Prostate gland (tissue), 2 donors: ENCODE results near the gene NRXN3. TPM values are rescaled to one million over a fixed set of nuclear protein-coding genes. Genes with fewer than 3 reads are reported as not detected.

ENCODE experiments used
- DNase-seq: peaks from one replicate; pipeline ENCODE4 v3.0.0-alpha.2; 2019; ENCODE audit warnings: low spot score
- H3K27ac ChIP-seq, 2 donors: fragments of 200-600 bp; sonication (generic); 2 replicates each; pipeline ENCODE4 v1.5.1; 2017 to 2019
- H3K27me3 ChIP-seq: fragments of 200-600 bp; sonication (generic); replicated peaks from 2 replicates; pipeline ENCODE4 v1.5.1; 2019; ENCODE audit not compliant: insufficient read depth
- H3K36me3 ChIP-seq, 2 donors: fragments of 200-600 bp; sonication (generic); 1 replicate in 1 of 2; 2 replicates in 1 of 2; pipeline versions ENCODE4 v1.5.1 to v1.8.1; 2017 to 2019
- H3K4me1 ChIP-seq: fragments of 200-600 bp; sonication (generic); replicated peaks from 2 replicates; pipeline ENCODE4 v1.5.1; 2019
- H3K4me3 ChIP-seq, 2 donors: fragments of 200-600 bp; sonication (generic); 2 replicates each; pipeline ENCODE4 v1.5.1; 2017 to 2019
- H3K9me3 ChIP-seq: fragments of 200-600 bp; sonication (generic); 2 replicates; pipeline ENCODE4 v1.5.1; 2017
- CTCF ChIP-seq, 4 experiments: fragments of 200-600 bp in 2 of 4; fragments of 450-650 bp in 2 of 4; sonication (generic) in 2 of 4; IDR thresholded peaks; 1 replicate in 3 of 4; 2 replicates in 1 of 4; pipeline ENCODE4 v1.5.1; 2016 to 2019; ENCODE audit warnings: antibody characterized with exemption in 4 of 4, mild to moderate bottlenecking in 2 of 4, moderate library complexity in 2 of 4
- POLR2A ChIP-seq: fragments of 450-650 bp; IDR thresholded peaks from one replicate; pipeline ENCODE4 v1.6.1; 2016; ENCODE audit warnings: antibody characterized with exemption, mild to moderate bottlenecking
- POLR2AphosphoS5 ChIP-seq: sonication (generic); formaldehyde crosslinking; IDR thresholded peaks from one replicate; pipeline ENCODE4 v1.6.1; 2017; ENCODE audit warnings: antibody characterized with exemption
- WGBS: methylation state at CpG from one replicate; pipeline ENCODE4 v1.1.5; 2018; 5-methylcytosine and 5-hydroxymethylcytosine counted together
- intact Hi-C: fragments of 100-400 bp; cut with DNase I; formaldehyde crosslinking; loops from one replicate; pipeline ENCODE4 v1.14.2; 2022
- total RNA-seq, 2 donors: library from RNA; depleted of rRNA; stranded (reverse); fragments of >200 nt; gene quantifications; one replicate each; pipeline ENCODE4 v1.1.0, GENCODE V29; 2016

Gene NRXN3
- total RNA-seq, 2 donors from 2014 or later: 6.6 to 8.2 TPM

DNA sequence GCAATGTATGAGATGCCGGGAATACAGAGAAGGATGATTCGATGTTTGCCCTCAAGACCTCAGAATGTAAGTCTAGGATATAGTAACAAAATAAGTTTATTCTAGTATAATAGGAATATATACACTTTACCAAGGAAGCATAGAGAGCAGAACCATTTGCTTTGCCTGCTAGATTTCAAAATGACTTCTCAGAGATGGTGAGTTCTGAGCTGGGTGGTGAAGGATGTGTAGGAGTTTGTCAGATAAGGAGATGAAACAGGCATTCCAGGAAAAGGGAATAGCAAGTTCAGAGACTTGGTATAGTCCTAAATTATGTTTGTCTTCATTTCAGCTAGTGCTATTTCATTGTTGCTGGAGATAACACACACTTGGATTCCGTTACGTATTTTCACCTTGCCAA lies 1385.3 kb downstream of the NRXN3 start:
- Histone ChIP-seq H3K9me3 (no peaks in the 10 kb centered on the region), H3K27me3 (no peaks in the 10 kb centered on the region), H3K27ac (no peak overlapping the region), H3K4me1 (no peaks in the 10 kb centered on the region), H3K4me3 (no peak overlapping the region), H3K36me3 (no peaks in the 10 kb centered on the region)
- intact Hi-C loops: no loop called here
- DNase-seq: no peak
- TF ChIP-seq POLR2AphosphoS5 (no peak), POLR2A (no peak), CTCF (IDR thresholded peaks at IDR 0.05) (no peak)
- 72% methylated on average over 4 of the region's 4 CpGs for WGBS

GRCh38 chr14:79557309-79557708 lies 1387.1 kb downstream of the NRXN3 start:
- no peaks in the 10 kb centered on the region for H3K27me3 ChIP-seq
- 89% methylated on average over 3 of the region's 3 CpGs for WGBS
- no peak overlapping the region for H3K27ac ChIP-seq
- no peaks in the 10 kb centered on the region for H3K36me3 ChIP-seq
- H3K4me3 ChIP-seq: no peak overlapping the region
- no peak for DNase-seq
- TF ChIP-seq POLR2A (no peak), CTCF (IDR thresholded peaks at IDR 0.05) (no peak), POLR2AphosphoS5 (no peak)
- no peaks in the 10 kb centered on the region for H3K9me3 ChIP-seq
- no peaks in the 10 kb centered on the region for H3K4me1 ChIP-seq
- intact Hi-C loops: no loop called here

- no peaks in the 10 kb centered on the region for H3K27me3 ChIP-seq
- no peak for DNase-seq
- no peaks in the 10 kb centered on the region for H3K9me3 ChIP-seq
- no peaks in the 10 kb centered on the region for H3K36me3 ChIP-seq
- WGBS: 97% methylated on average over 3 of the region's 3 CpGs
- H3K4me3 ChIP-seq: no peak overlapping the region
- no peak for TF ChIP-seq POLR2A
- TF ChIP-seq CTCF (IDR thresholded peaks at IDR 0.05): no peak
- no peak for TF ChIP-seq POLR2AphosphoS5
- H3K27ac ChIP-seq: no peak overlapping the region
- no peaks in the 10 kb centered on the region for H3K4me1 ChIP-seq
- intact Hi-C loops: no loop called here
These were observed 1392.0 kb downstream of the NRXN3 start for GRCh38 chr14:79562185-79562584.

- no peak for TF ChIP-seq POLR2A
- no peak for TF ChIP-seq CTCF (IDR thresholded peaks at IDR 0.05)
- no peak for TF ChIP-seq POLR2AphosphoS5
- Histone ChIP-seq H3K36me3 (no peaks in the 10 kb centered on the region), H3K27me3 (no peaks in the 10 kb centered on the region), H3K27ac (no peak overlapping the region), H3K4me3 (no peak overlapping the region), H3K4me1 (no peaks in the 10 kb centered on the region), H3K9me3 (no peaks in the 10 kb centered on the region)
- intact Hi-C loops: no loop called here
- WGBS: 98% methylated on average over 2 of the region's 2 CpGs
- DNase-seq: no peak
These were observed 1394.2 kb downstream of the NRXN3 start for GRCh38 chr14:79564371-79564770.

DNA sequence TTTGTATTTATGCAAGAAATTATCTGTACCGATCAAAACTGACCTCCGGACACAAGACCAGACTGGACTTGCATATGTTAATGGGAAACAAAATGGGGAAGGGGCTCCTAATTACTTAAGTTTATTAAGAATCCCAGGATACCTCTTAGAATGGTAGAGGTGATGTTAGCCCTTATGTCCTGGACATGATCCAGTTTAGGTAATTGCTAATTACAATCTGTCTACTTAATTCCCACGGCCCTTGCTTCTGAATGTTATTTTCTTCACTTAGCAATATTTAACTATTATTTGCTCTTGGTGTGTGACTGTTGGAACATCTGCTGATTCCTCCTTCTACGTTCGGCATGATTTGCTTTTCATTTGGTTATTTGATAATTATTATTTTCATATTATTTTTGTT lies 1397.1 kb downstream of the NRXN3 start:
- no peak for DNase-seq
- 92% methylated on average over 5 of the region's 5 CpGs for WGBS
- no peak overlapping the region for H3K27ac ChIP-seq
- H3K9me3 ChIP-seq: no peaks in the 10 kb centered on the region
- no peak overlapping the region for H3K4me3 ChIP-seq
- H3K27me3 ChIP-seq: no peaks in the 10 kb centered on the region
- H3K36me3 ChIP-seq: no peaks in the 10 kb centered on the region
- no peak for TF ChIP-seq CTCF (IDR thresholded peaks at IDR 0.05)
- no peak for TF ChIP-seq POLR2AphosphoS5
- TF ChIP-seq POLR2A: no peak
- H3K4me1 ChIP-seq: no peaks in the 10 kb centered on the region
- intact Hi-C loops: no loop called here
